Uterus (tissue), 2 donors: Measurements from ENCODE around the gene LANCL3.
"Not testable (repeated sequence)": the region's sequence is repeated elsewhere in the genome, so short reads cannot be mapped to it uniquely, and the experiment has no call there.

Experiments
- POLR2A ChIP-seq, 2 donors: fragments of 450-650 bp; IDR thresholded peaks; one replicate each; pipeline ENCODE4 v1.6.1; 2016; ENCODE audit warnings: antibody characterized with exemption in 2 of 2, mild to moderate bottlenecking in 1 of 2, moderate library complexity in 1 of 2
- TF ChIP-seq, protein P1 (sequence below), 4 experiments: fragments of 200-600 bp in 2 of 4; fragments of 450-650 bp in 2 of 4; sonication (generic) in 2 of 4; IDR thresholded peaks; one replicate each; pipeline ENCODE4 v1.5.1; 2016 to 2019; ENCODE audit warnings: antibody characterized with exemption in 4 of 4, mild to moderate bottlenecking in 2 of 4, moderate library complexity in 1 of 4

DNA sequence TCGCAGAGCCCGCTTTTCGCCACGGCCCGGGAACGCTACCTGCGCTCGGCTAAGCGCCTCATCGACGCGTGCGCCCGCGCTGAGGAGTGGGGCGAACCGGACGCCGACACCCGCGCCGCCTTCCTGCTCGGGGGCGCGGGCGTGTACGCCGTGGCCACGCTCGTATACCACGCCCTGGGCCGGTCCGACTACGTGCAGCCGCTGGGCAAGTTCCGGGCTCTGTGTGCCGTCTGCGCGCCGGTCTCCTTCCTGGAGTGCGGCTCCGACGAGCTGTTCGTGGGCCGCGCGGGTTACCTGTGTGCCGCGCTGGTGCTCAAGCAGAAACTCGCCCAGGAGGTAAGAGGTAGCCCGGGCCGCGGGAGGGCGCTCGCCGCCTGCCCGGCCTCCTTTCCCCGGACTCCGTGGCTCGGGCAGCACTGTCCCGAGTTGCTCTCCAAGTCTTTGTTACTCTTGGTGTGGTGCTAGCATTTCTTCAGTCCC, 687 bp downstream of the LANCL3 start:
- TF ChIP-seq, protein P1, sequence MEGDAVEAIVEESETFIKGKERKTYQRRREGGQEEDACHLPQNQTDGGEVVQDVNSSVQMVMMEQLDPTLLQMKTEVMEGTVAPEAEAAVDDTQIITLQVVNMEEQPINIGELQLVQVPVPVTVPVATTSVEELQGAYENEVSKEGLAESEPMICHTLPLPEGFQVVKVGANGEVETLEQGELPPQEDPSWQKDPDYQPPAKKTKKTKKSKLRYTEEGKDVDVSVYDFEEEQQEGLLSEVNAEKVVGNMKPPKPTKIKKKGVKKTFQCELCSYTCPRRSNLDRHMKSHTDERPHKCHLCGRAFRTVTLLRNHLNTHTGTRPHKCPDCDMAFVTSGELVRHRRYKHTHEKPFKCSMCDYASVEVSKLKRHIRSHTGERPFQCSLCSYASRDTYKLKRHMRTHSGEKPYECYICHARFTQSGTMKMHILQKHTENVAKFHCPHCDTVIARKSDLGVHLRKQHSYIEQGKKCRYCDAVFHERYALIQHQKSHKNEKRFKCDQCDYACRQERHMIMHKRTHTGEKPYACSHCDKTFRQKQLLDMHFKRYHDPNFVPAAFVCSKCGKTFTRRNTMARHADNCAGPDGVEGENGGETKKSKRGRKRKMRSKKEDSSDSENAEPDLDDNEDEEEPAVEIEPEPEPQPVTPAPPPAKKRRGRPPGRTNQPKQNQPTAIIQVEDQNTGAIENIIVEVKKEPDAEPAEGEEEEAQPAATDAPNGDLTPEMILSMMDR (IDR thresholded peaks at IDR 0.05), result not testable (repeated sequence)
- not testable (repeated sequence) for TF ChIP-seq POLR2A (IDR thresholded peaks at IDR 0.05)
